Thyroid gland (tissue), 4 donors: Measurements from ENCODE around the gene SUGP2. TPM values are rescaled to one million over a fixed set of nuclear protein-coding genes. Genes with fewer than 3 reads are reported as not detected.
"Not testable (repeated sequence)": the region's sequence is repeated elsewhere in the genome, so short reads cannot be mapped to it uniquely, and the experiment has no call there.

Experiments
- DNase-seq, 2 donors: peaks; one replicate each; pipeline ENCODE4 v3.0.0-alpha.2; 2019
- H3K27ac ChIP-seq, 3 donors: fragments of 200-600 bp; sonication (generic); 1 replicate in 2 of 3; 2 replicates in 1 of 3; pipeline ENCODE4 v1.5.1; 2016 to 2019; ENCODE audit warnings: mild to moderate bottlenecking in 1 of 3, moderate library complexity in 1 of 3
- H3K27me3 ChIP-seq: fragments of 200-600 bp; sonication (generic); one replicate; pipeline ENCODE4 v1.5.1; 2019
- H3K36me3 ChIP-seq, 2 donors: fragments of 200-600 bp; sonication (generic); one replicate each; pipeline ENCODE4 v1.5.1; 2016 to 2019
- H3K4me1 ChIP-seq, 2 donors: fragments of 200-600 bp; sonication (generic); one replicate each; pipeline ENCODE4 v1.5.1; 2017 to 2019
- H3K4me3 ChIP-seq, 3 donors: fragments of 200-600 bp; sonication (generic); replicated peaks in 1 of 3; 1 replicate in 2 of 3; 2 replicates in 1 of 3; pipeline ENCODE4 v1.5.1; 2016; ENCODE audit warnings: mild to moderate bottlenecking in 1 of 3
- H3K9me3 ChIP-seq: fragments of 200-600 bp; sonication (generic); one replicate; pipeline ENCODE4 v1.5.1; 2017
- CTCF ChIP-seq, 6 experiments: fragments of 200-600 bp in 3 of 6; fragments of 450-650 bp in 3 of 6; sonication (generic) in 3 of 6; IDR thresholded peaks; one replicate each; pipeline ENCODE4 v1.5.1; 2016 to 2019; ENCODE audit warnings: antibody characterized with exemption in 6 of 6, mild to moderate bottlenecking in 2 of 6, inconsistent platforms in 1 of 6, moderate library complexity in 1 of 6
- POLR2A ChIP-seq, 2 donors: fragments of 450-650 bp; IDR thresholded peaks; one replicate each; pipeline ENCODE4 v1.6.1; 2017; ENCODE audit warnings: antibody characterized with exemption in 2 of 2, mild to moderate bottlenecking in 2 of 2, moderate library complexity in 1 of 2
- WGBS, 2 donors: methylation state at CpG; one replicate each; pipeline ENCODE4 v1.1.5; 2017; 5-methylcytosine and 5-hydroxymethylcytosine counted together
- intact Hi-C: fragments of 100-400 bp; cut with DNase I; formaldehyde crosslinking; loops from one replicate; pipeline ENCODE4 v1.15.1; 2023
- total RNA-seq, 4 donors: library from RNA; depleted of rRNA; stranded (reverse); fragments of >200 nt; gene quantifications; one replicate each; pipeline ENCODE4 v1.2.3, GENCODE V29; 2016

Gene SUGP2
- total RNA-seq, 4 donors from 2014 or later = 70.3 to 93.5 (median 82.2) TPM

GRCh38 chr19:18954094-18954493 is 79.2 kb downstream of the SUGP2 start:
- intact Hi-C loops = no loop called here
- Histone ChIP-seq H3K27ac (no peak overlapping the region), H3K4me1 (peaks cover 3 to 5% of the 10 kb centered on the region in 2 donors), H3K36me3 (no peaks in the 10 kb centered on the region), H3K4me3 (no peak overlapping the region), H3K9me3 (no peaks in the 10 kb centered on the region), H3K27me3 (no peaks in the 10 kb centered on the region)
- WGBS, 2 donors = 92 to 95% methylated on average over 3 of the region's 3 CpGs
- DNase-seq = no peak
- no peak for TF ChIP-seq POLR2A (IDR thresholded peaks at IDR 0.05)
- TF ChIP-seq CTCF (IDR thresholded peaks at IDR 0.05) = no peak

- H3K4me3 ChIP-seq, H3K9me3 ChIP-seq, DNase-seq, intact Hi-C loops, H3K4me1 ChIP-seq, H3K27ac ChIP-seq, H3K27me3 ChIP-seq, H3K36me3 ChIP-seq: not testable (repeated sequence)
- WGBS, 2 donors = 73 to 74% methylated on average over 16 to 17 of the region's 17 CpGs
Measured at GRCh38 chr19:18952364-18953003, 80.8 kb downstream of the SUGP2 start.

GRCh38 chr19:18951721-18952281 is 81.5 kb downstream of the SUGP2 start:
- intact Hi-C loops = no loop called here
- no peaks in the 10 kb centered on the region for H3K4me1 ChIP-seq
- no peak for DNase-seq
- WGBS, 2 donors = 89 to 95% methylated on average over 7 of the region's 7 CpGs
- H3K36me3 ChIP-seq = no peaks in the 10 kb centered on the region
- TF ChIP-seq CTCF (IDR thresholded peaks at IDR 0.05) (no peak), POLR2A (IDR thresholded peaks at IDR 0.05) (no peak)
- H3K4me3 ChIP-seq = no peak overlapping the region
- H3K27me3 ChIP-seq = no peaks in the 10 kb centered on the region
- H3K9me3 ChIP-seq = no peaks in the 10 kb centered on the region
- no peak overlapping the region for H3K27ac ChIP-seq

- intact Hi-C loops = no loop called here
- WGBS, 2 donors = 93 to 97% methylated on average over 3 of the region's 3 CpGs
- H3K27me3 ChIP-seq = no peaks in the 10 kb centered on the region
- no peaks in the 10 kb centered on the region for H3K9me3 ChIP-seq
- TF ChIP-seq CTCF (IDR thresholded peaks at IDR 0.05) = no peak
- no peak for TF ChIP-seq POLR2A (IDR thresholded peaks at IDR 0.05)
- no peak for DNase-seq
- H3K4me3 ChIP-seq = no peak overlapping the region
- H3K36me3 ChIP-seq = no peaks in the 10 kb centered on the region
- H3K4me1 ChIP-seq = no peaks in the 10 kb centered on the region
- no peak overlapping the region for H3K27ac ChIP-seq
Measured at GRCh38 chr19:18949858-18950257, 83.5 kb downstream of the SUGP2 start.

- TF ChIP-seq CTCF (IDR thresholded peaks at IDR 0.05) = no peak
- TF ChIP-seq POLR2A (IDR thresholded peaks at IDR 0.05) = no peak
- H3K4me3 ChIP-seq = no peak overlapping the region
- intact Hi-C loops = no loop called here
- no peak for DNase-seq
- WGBS, 2 donors = 88 to 89% methylated on average over 4 to 5 of the region's 5 CpGs
- no peak overlapping the region for H3K27ac ChIP-seq
- H3K36me3 ChIP-seq = no peaks in the 10 kb centered on the region
- no peaks in the 10 kb centered on the region for H3K27me3 ChIP-seq
- H3K9me3 ChIP-seq = no peaks in the 10 kb centered on the region
- no peaks in the 10 kb centered on the region for H3K4me1 ChIP-seq
Measured at GRCh38 chr19:18948976-18949356, 84.4 kb downstream of the SUGP2 start.
